Erythroblast (primary cell): Measurements from ENCODE around the gene CEBPE.

Source experiments
- GATA1 ChIP-seq: IDR thresholded peaks from 2 replicates; pipeline ENCODE4 v1.6.1; 2011; ENCODE audit warnings: low read depth, mild to moderate bottlenecking, control low read depth, low read length, moderate library complexity
- POLR2A ChIP-seq: IDR thresholded peaks from 2 replicates; pipeline ENCODE4 v1.6.1; 2011; ENCODE audit warnings: mild to moderate bottlenecking, low read length

- TF ChIP-seq POLR2A: no peak
- no peak for TF ChIP-seq GATA1
Measured at GRCh38 chr14:23074906-23075305, 44.1 kb downstream of the CEBPE start.
